GM20431 (cell line): ENCODE data around the gene CCDC174.

ENCODE experiments used
- in situ Hi-C: fragments of 300-500 bp; cut with MseI, MboI; formaldehyde crosslinking; loops from one replicate; pipeline ENCODE4 v1.15.0; 2020; ENCODE audit warnings: low sequenced_read_pairs; ENCODE audit not compliant: unreplicated experiment

CCDC174 gene

GRCh38 chr3:14691239-14691638, 39.7 kb downstream of the CCDC174 start:
- in situ Hi-C loops = no loop called here

DNA sequence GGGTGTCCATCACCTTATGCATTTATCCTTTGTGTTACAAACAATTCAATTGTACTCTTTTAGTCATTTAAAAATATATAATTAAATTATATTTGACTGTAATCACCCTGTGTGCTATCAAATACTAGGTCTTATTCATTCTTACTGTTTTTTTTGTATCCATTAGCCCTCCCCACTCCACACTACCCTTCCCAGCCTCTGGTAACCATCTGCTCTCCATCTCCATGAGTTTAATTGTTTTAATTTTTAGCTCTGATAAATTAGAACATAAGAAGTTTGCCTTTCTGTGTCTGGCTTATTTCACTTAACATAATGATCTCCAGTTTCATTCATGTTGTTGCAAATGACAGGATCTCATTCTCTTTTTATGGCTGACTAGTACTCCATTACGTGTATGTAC, 40.2 kb downstream of the CCDC174 start:
- in situ Hi-C loops = no loop called here

- in situ Hi-C loops = no loop called here
These were observed 47.2 kb downstream of the CCDC174 start for GRCh38 chr3:14698601-14699244.

- in situ Hi-C loops = no loop called here
These were observed 48.1 kb downstream of the CCDC174 start for GRCh38 chr3:14699643-14700042.

- in situ Hi-C loops = no loop called here
These were observed 49.3 kb downstream of the CCDC174 start for GRCh38 chr3:14700891-14701290.

- in situ Hi-C loops = no loop called here
These were observed 50.1 kb downstream of the CCDC174 start for GRCh38 chr3:14701676-14702075.

- in situ Hi-C loops = no loop called here
These were observed 51.7 kb downstream of the CCDC174 start for GRCh38 chr3:14703128-14703750.

DNA sequence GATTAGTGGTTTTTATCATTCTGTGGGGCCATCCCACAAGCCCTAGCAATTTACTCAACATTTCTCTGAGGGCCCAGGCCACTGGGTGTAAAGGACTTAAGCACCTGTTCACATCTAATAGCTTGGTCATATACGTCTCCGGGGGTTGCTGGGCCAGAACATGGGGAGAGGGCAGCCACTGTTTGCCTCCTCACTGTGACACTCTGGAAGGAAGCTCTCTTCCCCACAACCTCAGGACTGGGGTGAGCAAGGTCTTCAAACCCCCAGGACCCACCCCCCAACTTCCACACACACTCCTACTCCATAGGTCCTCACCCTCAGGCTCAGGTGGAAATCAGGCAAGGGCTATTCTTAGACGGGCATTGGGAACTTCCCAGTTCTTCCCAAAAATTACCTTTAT, 52.2 kb downstream of the CCDC174 start:
- in situ Hi-C loops = no loop called here

GRCh38 chr3:14706096-14706495, 54.5 kb downstream of the CCDC174 start:
- in situ Hi-C loops = no loop called here

GRCh38 chr3:14716591-14716990, 65.0 kb downstream of the CCDC174 start:
- in situ Hi-C loops = no loop called here

GRCh38 chr3:14717307-14717706, 65.7 kb downstream of the CCDC174 start:
- in situ Hi-C loops = no loop called here

DNA sequence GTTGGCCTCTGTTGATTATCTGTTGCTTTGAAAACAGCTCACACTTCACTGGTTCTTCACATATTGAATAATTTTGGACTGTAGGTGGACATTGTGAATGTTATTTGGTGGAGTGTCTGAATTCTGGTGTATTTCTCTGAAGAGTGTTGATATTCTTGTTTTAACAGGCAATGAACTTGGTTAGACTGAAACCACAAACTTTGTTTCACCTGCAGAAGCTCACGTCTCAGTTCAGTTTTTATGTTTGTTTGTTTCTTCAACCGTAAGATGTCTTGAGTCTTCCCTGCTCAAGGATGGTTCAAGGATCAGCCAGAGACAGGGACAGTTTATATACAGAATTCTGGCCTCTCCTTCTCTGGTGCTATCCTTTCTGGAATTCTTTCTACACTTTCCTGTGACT, 67.0 kb downstream of the CCDC174 start:
- in situ Hi-C loops = no loop called here

GRCh38 chr3:14719006-14719405, 67.4 kb downstream of the CCDC174 start:
- in situ Hi-C loops = no loop called here

- in situ Hi-C loops = no loop called here
These were observed 69.7 kb downstream of the CCDC174 start for GRCh38 chr3:14721126-14721864.
